NOMO-1 (cell line): ENCODE measurements around the gene HS3ST1.

Experiments used
- DNase-seq, 2 experiments: peaks; one replicate each; lab custom pipeline; 2025; ENCODE audit not compliant: unreplicated experiment in 2 of 2; lab: John Stamatoyannopoulos, UW

HS3ST1 gene

GRCh38 chr4:11436084-11436483 is 7.4 kb upstream of the HS3ST1 start:
- DNase-seq: no peak

GRCh38 chr4:11435557-11435956 is 6.9 kb upstream of the HS3ST1 start:
- DNase-seq: no peak

GRCh38 chr4:11431111-11431510 is 2.4 kb upstream of the HS3ST1 start:
- DNase-seq: no peak

- DNase-seq: no peak
Measured at GRCh38 chr4:11430536-11430935, 1.8 kb upstream of the HS3ST1 start.

GRCh38 chr4:11429699-11430045 is 978 bp upstream of the HS3ST1 start:
- DNase-seq: no peak

- peak; percentile 15 to 28 for DNase-seq
Measured at GRCh38 chr4:11428899-11429698, 405 bp upstream of the HS3ST1 start.

- no peak for DNase-seq
Measured at GRCh38 chr4:11427121-11427996, 1.3 kb downstream of the HS3ST1 start.

GRCh38 chr4:11426731-11427120 is 2.0 kb downstream of the HS3ST1 start:
- DNase-seq: no peak

- no peak for DNase-seq
Measured at GRCh38 chr4:11426003-11426402, 2.7 kb downstream of the HS3ST1 start.

- no peak for DNase-seq
Measured at GRCh38 chr4:11424856-11425255, 3.8 kb downstream of the HS3ST1 start.

GRCh38 chr4:11424000-11424399 is 4.7 kb downstream of the HS3ST1 start:
- DNase-seq: peak in 1 of 2 experiments; percentile 20

- no peak for DNase-seq
Measured at GRCh38 chr4:11423465-11423864, 5.2 kb downstream of the HS3ST1 start.

- no peak for DNase-seq
Measured at GRCh38 chr4:11421116-11421515, 7.6 kb downstream of the HS3ST1 start.

- no peak for DNase-seq
Measured at GRCh38 chr4:11420327-11420726, 8.4 kb downstream of the HS3ST1 start.

- no peak for DNase-seq
Measured at GRCh38 chr4:11418610-11419009, 10.1 kb downstream of the HS3ST1 start.

- no peak for DNase-seq
Measured at GRCh38 chr4:11416767-11417113, 12.0 kb downstream of the HS3ST1 start.

GRCh38 chr4:11416071-11416766 is 12.5 kb downstream of the HS3ST1 start:
- no peak for DNase-seq

GRCh38 chr4:11415409-11416070 is 13.2 kb downstream of the HS3ST1 start:
- no peak for DNase-seq

GRCh38 chr4:11412211-11412610 is 16.5 kb downstream of the HS3ST1 start:
- no peak for DNase-seq

- no peak for DNase-seq
Measured at GRCh38 chr4:11409632-11410031, 19.1 kb downstream of the HS3ST1 start.
